ENCODE data around the gene BIRC5.

DNA sequence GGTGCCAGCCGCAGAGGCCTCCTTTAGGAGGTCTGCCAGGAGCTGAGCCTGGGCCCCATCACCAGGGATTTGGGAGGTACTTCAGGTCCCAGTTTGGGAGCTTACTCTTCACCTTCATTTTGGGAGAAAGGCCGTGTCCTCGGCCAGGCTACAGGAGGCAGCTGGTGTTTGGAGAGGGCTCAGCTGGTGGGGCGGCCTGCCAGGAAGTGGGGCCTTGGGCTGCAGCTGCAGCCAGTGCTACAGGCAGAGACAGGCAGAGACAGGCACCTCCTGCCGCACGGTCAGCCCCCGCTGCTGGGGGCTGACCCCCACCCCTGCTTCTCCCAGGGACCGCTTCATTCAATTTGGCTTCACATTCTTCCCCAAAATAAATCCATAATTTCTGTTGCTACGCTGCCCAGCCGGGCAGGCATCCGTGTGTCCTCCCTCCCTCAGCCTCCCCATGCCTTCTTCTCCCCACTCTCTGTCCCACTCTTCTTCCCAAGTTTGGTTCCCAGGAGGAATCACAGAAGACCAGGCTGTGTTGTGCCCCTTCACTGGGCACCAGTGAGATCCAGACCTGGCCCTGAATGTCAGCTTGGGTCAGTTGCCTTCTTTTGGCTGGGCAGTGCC, 23.5 kb downstream of the BIRC5 start:
- no peak for TF ChIP-seq POLR2AphosphoS5 (IDR thresholded peaks at IDR 0.05; ENCODE audit: low read depth, low read length)
- TF ChIP-seq POLR2A (IDR thresholded peaks at IDR 0.05; ENCODE audit: low read depth, low read length) = no peak
